HL-60 (cell line): ENCODE results near the gene ATP6V1B1.

Experiments
- POLR2AphosphoS5 ChIP-seq: IDR thresholded peaks from 2 replicates; pipeline ENCODE4 v1.6.1; 2012; ENCODE audit warnings: low read depth
- TF ChIP-seq, protein P1 (sequence below): IDR thresholded peaks from one replicate; pipeline ENCODE4 v1.5.1; 2011; ENCODE audit warnings: low read length, control low read depth, inconsistent platforms; ENCODE audit not compliant: insufficient read depth
- TF ChIP-seq, protein P2 (sequence below): IDR thresholded peaks from 2 replicates; pipeline ENCODE4 v1.6.1; 2012; ENCODE audit warnings: low read depth; ENCODE audit not compliant: insufficient replicate concordance

- TF ChIP-seq, protein P1, sequence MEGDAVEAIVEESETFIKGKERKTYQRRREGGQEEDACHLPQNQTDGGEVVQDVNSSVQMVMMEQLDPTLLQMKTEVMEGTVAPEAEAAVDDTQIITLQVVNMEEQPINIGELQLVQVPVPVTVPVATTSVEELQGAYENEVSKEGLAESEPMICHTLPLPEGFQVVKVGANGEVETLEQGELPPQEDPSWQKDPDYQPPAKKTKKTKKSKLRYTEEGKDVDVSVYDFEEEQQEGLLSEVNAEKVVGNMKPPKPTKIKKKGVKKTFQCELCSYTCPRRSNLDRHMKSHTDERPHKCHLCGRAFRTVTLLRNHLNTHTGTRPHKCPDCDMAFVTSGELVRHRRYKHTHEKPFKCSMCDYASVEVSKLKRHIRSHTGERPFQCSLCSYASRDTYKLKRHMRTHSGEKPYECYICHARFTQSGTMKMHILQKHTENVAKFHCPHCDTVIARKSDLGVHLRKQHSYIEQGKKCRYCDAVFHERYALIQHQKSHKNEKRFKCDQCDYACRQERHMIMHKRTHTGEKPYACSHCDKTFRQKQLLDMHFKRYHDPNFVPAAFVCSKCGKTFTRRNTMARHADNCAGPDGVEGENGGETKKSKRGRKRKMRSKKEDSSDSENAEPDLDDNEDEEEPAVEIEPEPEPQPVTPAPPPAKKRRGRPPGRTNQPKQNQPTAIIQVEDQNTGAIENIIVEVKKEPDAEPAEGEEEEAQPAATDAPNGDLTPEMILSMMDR = no peak
- TF ChIP-seq, protein P2, sequence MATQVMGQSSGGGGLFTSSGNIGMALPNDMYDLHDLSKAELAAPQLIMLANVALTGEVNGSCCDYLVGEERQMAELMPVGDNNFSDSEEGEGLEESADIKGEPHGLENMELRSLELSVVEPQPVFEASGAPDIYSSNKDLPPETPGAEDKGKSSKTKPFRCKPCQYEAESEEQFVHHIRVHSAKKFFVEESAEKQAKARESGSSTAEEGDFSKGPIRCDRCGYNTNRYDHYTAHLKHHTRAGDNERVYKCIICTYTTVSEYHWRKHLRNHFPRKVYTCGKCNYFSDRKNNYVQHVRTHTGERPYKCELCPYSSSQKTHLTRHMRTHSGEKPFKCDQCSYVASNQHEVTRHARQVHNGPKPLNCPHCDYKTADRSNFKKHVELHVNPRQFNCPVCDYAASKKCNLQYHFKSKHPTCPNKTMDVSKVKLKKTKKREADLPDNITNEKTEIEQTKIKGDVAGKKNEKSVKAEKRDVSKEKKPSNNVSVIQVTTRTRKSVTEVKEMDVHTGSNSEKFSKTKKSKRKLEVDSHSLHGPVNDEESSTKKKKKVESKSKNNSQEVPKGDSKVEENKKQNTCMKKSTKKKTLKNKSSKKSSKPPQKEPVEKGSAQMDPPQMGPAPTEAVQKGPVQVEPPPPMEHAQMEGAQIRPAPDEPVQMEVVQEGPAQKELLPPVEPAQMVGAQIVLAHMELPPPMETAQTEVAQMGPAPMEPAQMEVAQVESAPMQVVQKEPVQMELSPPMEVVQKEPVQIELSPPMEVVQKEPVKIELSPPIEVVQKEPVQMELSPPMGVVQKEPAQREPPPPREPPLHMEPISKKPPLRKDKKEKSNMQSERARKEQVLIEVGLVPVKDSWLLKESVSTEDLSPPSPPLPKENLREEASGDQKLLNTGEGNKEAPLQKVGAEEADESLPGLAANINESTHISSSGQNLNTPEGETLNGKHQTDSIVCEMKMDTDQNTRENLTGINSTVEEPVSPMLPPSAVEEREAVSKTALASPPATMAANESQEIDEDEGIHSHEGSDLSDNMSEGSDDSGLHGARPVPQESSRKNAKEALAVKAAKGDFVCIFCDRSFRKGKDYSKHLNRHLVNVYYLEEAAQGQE = no peak
- no peak for TF ChIP-seq POLR2AphosphoS5
Observed at GRCh38 chr2:70939001-70939838, 3.5 kb downstream of the ATP6V1B1 start.
